T follicular helper cell (primary cell): ENCODE data around the gene LAMC3.
A peak's percentile ranks its signal among the peaks of the same experiment; 100 is the strongest.

Experiments
- DNase-seq: peaks from one replicate; pipeline ENCODE4 v3.0.0-alpha.2; 2020; ENCODE audit warnings: low read depth

LAMC3 gene

GRCh38 chr9:131046581-131047202, 37.7 kb downstream of the LAMC3 start:
- peak; percentile 44 for DNase-seq

- no peak for DNase-seq
Observed at GRCh38 chr9:131048332-131048731, 39.4 kb downstream of the LAMC3 start.

- no peak for DNase-seq
Observed at GRCh38 chr9:131048820-131049219, 39.8 kb downstream of the LAMC3 start.

GRCh38 chr9:131049829-131050715, 41.1 kb downstream of the LAMC3 start:
- DNase-seq, result no peak

- no peak for DNase-seq
Observed at GRCh38 chr9:131050831-131051230, 41.9 kb downstream of the LAMC3 start.

GRCh38 chr9:131051592-131052517, 42.9 kb downstream of the LAMC3 start:
- DNase-seq, result no peak

- no peak for DNase-seq
Observed at GRCh38 chr9:131053896-131054295, 44.9 kb downstream of the LAMC3 start.

- no peak for DNase-seq
Observed at GRCh38 chr9:131056781-131057506, 48.0 kb downstream of the LAMC3 start.

GRCh38 chr9:131060900-131061630, 52.1 kb downstream of the LAMC3 start:
- no peak for DNase-seq

- DNase-seq, result no peak
Observed at GRCh38 chr9:131062969-131063368, 54.0 kb downstream of the LAMC3 start.

GRCh38 chr9:131065599-131065998, 56.6 kb downstream of the LAMC3 start:
- DNase-seq, result no peak

- no peak for DNase-seq
Observed at GRCh38 chr9:131067625-131068024, 58.7 kb downstream of the LAMC3 start.

- no peak for DNase-seq
Observed at GRCh38 chr9:131068076-131068816, 59.3 kb downstream of the LAMC3 start.

- no peak for DNase-seq
Observed at GRCh38 chr9:131069699-131070098, 60.7 kb downstream of the LAMC3 start.

GRCh38 chr9:131072107-131072870, 63.3 kb downstream of the LAMC3 start:
- DNase-seq, result no peak

- no peak for DNase-seq
Observed at GRCh38 chr9:131072871-131073237, 63.9 kb downstream of the LAMC3 start.

GRCh38 chr9:131076347-131077195, 67.6 kb downstream of the LAMC3 start:
- DNase-seq, result no peak
